PC-9 (cell line): ENCODE measurements around the gene IPPK.

Experiments used
- EZH2 ChIP-seq: fragments of 200-600 bp; sonication (generic); IDR thresholded peaks from 2 replicates; pipeline ENCODE4 v1.8.0; 2017; ENCODE audit warnings: antibody characterized with exemption, low read depth
- TF ChIP-seq, protein P1 (sequence below): fragments of 200-600 bp; sonication (generic); conservative IDR thresholded peaks from 2 replicates; pipeline ENCODE4 v1.6.1; 2017; ENCODE audit warnings: mixed run types, antibody characterized with exemption, mild to moderate bottlenecking, moderate library complexity

DNA sequence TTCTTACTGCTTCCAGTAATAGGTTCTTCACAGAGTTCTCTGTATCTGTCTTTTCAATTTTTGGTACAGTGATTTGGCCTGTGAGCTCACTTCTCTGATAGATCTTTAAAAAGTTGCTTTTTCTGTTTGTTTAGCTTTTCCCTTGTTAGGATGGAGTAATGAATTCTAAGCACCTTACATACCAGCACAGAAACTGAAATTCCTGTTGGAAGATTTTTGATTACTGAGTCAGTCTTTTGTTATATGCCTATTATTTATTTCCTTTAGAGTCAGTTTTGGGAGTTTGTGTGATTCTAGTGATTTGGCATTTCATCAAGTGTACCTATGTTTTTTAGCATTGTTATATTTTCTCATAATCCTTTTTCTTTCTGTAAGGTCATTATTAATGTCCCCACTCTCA is 37.6 kb upstream of the IPPK start:
- TF ChIP-seq EZH2 = no peak
- TF ChIP-seq, protein P1, sequence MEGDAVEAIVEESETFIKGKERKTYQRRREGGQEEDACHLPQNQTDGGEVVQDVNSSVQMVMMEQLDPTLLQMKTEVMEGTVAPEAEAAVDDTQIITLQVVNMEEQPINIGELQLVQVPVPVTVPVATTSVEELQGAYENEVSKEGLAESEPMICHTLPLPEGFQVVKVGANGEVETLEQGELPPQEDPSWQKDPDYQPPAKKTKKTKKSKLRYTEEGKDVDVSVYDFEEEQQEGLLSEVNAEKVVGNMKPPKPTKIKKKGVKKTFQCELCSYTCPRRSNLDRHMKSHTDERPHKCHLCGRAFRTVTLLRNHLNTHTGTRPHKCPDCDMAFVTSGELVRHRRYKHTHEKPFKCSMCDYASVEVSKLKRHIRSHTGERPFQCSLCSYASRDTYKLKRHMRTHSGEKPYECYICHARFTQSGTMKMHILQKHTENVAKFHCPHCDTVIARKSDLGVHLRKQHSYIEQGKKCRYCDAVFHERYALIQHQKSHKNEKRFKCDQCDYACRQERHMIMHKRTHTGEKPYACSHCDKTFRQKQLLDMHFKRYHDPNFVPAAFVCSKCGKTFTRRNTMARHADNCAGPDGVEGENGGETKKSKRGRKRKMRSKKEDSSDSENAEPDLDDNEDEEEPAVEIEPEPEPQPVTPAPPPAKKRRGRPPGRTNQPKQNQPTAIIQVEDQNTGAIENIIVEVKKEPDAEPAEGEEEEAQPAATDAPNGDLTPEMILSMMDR = no peak
